ENCODE data around the gene ASCL3.

Gene ASCL3

GRCh38 chr11:8971196-8971923, 28.5 kb upstream of the ASCL3 start:
- no peaks in the 10 kb centered on the region for H3K4me1 ChIP-seq (ENCODE audit: insufficient read depth, low read length)
- no peaks in the 10 kb centered on the region for H3K9me3 ChIP-seq (ENCODE audit: low read length)
- H3K4me3 ChIP-seq (ENCODE audit: low read depth in 1 of 2, low read length in 2 of 2), result no peak overlapping the region
- H3K27ac ChIP-seq (ENCODE audit: low read depth, low read length), result no peak overlapping the region
- no peaks in the 10 kb centered on the region for H3K36me3 ChIP-seq (ENCODE audit: insufficient read depth, low read length)
- H3K27me3 ChIP-seq (ENCODE audit: control insufficient read depth in 1 of 2, insufficient read depth in 2 of 2, low read length in 2 of 2), result no peaks in the 10 kb centered on the region
- no peak overlapping the region for H3K9ac ChIP-seq (ENCODE audit: low read length)

DNA sequence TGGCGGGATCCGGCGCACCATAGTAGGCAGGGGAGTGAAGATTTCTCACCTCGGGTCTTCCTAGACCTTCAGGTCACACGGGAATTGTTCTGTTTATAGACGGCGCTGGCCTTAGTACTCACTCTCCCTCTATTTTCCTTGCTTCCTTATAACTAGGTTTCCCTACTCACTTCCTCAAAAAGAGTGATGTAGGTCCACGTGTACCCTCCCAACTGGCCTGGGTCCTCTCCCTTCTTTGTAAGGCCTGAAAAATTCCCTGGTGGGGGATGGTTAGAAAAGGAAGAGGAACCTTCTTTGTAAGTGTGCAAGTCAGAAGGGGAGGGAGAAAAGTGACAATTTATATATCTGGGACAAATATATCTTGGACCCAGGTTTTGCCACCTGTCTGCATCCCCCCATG, 24.4 kb upstream of the ASCL3 start:
- no peaks in the 10 kb centered on the region for H3K27me3 ChIP-seq (ENCODE audit: control insufficient read depth in 1 of 2, insufficient read depth in 2 of 2, low read length in 2 of 2)
- H3K36me3 ChIP-seq (ENCODE audit: insufficient read depth, low read length), result no peaks in the 10 kb centered on the region
- no peaks in the 10 kb centered on the region for H3K9me3 ChIP-seq (ENCODE audit: low read length)
- peaks cover 19% of the 10 kb centered on the region for H3K4me1 ChIP-seq (ENCODE audit: insufficient read depth, low read length)
- no peak overlapping the region for H3K4me3 ChIP-seq (ENCODE audit: low read depth in 1 of 2, low read length in 2 of 2)
- H3K9ac ChIP-seq (ENCODE audit: low read length), result no peak overlapping the region
- no peak overlapping the region for H3K27ac ChIP-seq (ENCODE audit: low read depth, low read length)

GRCh38 chr11:8964324-8965320, 21.8 kb upstream of the ASCL3 start, which contains the start of gene TMEM9B:
Gene TMEM9B (minus strand): TSS chr11:8964442. CDS start chr11:8964313, 129 bp downstream.
- H3K27me3 ChIP-seq (ENCODE audit: control insufficient read depth in 1 of 2, insufficient read depth in 2 of 2, low read length in 2 of 2), result no peaks in the 10 kb centered on the region
- peak within 1 kb of the TSS; percentile 95 for H3K27ac ChIP-seq (ENCODE audit: low read depth, low read length)
- H3K4me1 ChIP-seq (ENCODE audit: insufficient read depth, low read length), result peaks cover 23% of the 10 kb centered on the region
- H3K36me3 ChIP-seq (ENCODE audit: insufficient read depth, low read length), result no peaks in the 10 kb centered on the region
- H3K9me3 ChIP-seq (ENCODE audit: low read length), result no peaks in the 10 kb centered on the region
- peak within 1 kb of the TSS; percentile 74 for H3K9ac ChIP-seq (ENCODE audit: low read length)
- H3K4me3 ChIP-seq (ENCODE audit: low read depth in 1 of 2, low read length in 2 of 2), result peak within 1 kb of the TSS; percentile 82 to 96

- peaks cover 29% of the 10 kb centered on the region for H3K4me1 ChIP-seq (ENCODE audit: insufficient read depth, low read length)
- peak overlapping the region; percentile 71 for H3K9ac ChIP-seq (ENCODE audit: low read length)
- no peaks in the 10 kb centered on the region for H3K27me3 ChIP-seq (ENCODE audit: control insufficient read depth in 1 of 2, insufficient read depth in 2 of 2, low read length in 2 of 2)
- H3K36me3 ChIP-seq (ENCODE audit: insufficient read depth, low read length), result no peaks in the 10 kb centered on the region
- H3K4me3 ChIP-seq (ENCODE audit: low read depth in 1 of 2, low read length in 2 of 2), result peak overlapping the region; percentile 82 to 96
- peak overlapping the region; percentile 95 for H3K27ac ChIP-seq (ENCODE audit: low read depth, low read length)
- no peaks in the 10 kb centered on the region for H3K9me3 ChIP-seq (ENCODE audit: low read length)
Measured at GRCh38 chr11:8963569-8964323, 20.9 kb upstream of the ASCL3 start.

DNA sequence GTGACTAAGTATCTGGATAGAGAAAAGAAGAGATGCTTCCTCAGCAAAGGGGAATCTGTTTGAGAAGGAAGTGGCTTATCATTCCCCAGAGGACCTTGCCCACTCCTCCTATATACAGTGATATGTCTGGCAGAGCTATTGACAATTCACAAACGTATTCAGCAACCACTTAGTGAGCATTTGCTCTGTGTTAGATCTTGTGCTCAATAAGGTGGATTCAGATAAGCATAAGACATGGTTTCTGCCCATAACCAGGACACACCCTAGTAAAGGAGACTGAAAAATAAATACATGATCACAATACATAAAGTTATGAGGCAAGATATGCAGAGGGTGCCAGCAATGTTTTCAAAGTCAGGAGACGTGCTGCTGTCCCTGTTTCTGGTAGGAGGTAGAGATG, 20.0 kb upstream of the ASCL3 start:
- Histone ChIP-seq H3K4me3 (ENCODE audit: low read depth in 1 of 2, low read length in 2 of 2) (no peak overlapping the region), H3K9me3 (ENCODE audit: low read length) (no peaks in the 10 kb centered on the region), H3K9ac (ENCODE audit: low read length) (no peak overlapping the region), H3K36me3 (ENCODE audit: insufficient read depth, low read length) (no peaks in the 10 kb centered on the region), H3K27me3 (ENCODE audit: control insufficient read depth in 1 of 2, insufficient read depth in 2 of 2, low read length in 2 of 2) (no peaks in the 10 kb centered on the region), H3K27ac (ENCODE audit: low read depth, low read length) (no peak overlapping the region), H3K4me1 (ENCODE audit: insufficient read depth, low read length) (peaks cover 29% of the 10 kb centered on the region)

DNA sequence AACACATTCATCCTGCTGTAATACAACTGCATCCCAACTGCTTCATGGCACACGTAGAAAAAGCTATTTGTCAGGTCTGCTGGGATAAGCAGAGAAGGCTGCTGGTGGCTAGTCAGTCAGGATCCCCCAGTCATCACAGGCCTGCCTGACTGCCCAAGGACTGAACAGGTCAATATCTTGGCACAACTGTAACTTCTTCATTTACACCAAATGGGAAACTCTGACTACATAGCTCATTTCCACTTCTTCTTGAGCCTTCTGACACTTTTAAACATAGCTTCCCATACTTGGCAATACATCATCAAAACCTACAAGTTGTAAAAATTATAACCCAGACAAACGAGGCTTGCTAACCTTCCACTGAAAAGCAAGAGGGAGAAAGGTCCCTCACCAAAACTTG, 18.6 kb upstream of the ASCL3 start:
- H3K27ac ChIP-seq (ENCODE audit: low read depth, low read length), result no peak overlapping the region
- H3K36me3 ChIP-seq (ENCODE audit: insufficient read depth, low read length), result peaks cover 6% of the 10 kb centered on the region
- no peaks in the 10 kb centered on the region for H3K9me3 ChIP-seq (ENCODE audit: low read length)
- H3K9ac ChIP-seq (ENCODE audit: low read length), result peak overlapping the region; percentile 2
- no peak overlapping the region for H3K4me3 ChIP-seq (ENCODE audit: low read depth in 1 of 2, low read length in 2 of 2)
- H3K4me1 ChIP-seq (ENCODE audit: insufficient read depth, low read length), result peaks cover 29% of the 10 kb centered on the region
- H3K27me3 ChIP-seq (ENCODE audit: control insufficient read depth in 1 of 2, insufficient read depth in 2 of 2, low read length in 2 of 2), result no peaks in the 10 kb centered on the region

- Histone ChIP-seq H3K9ac (ENCODE audit: low read length) (no peak overlapping the region), H3K36me3 (ENCODE audit: insufficient read depth, low read length) (peaks cover 14% of the 10 kb centered on the region), H3K4me3 (ENCODE audit: low read depth in 1 of 2, low read length in 2 of 2) (no peak overlapping the region), H3K27ac (ENCODE audit: low read depth, low read length) (peak overlapping the region; percentile 52), H3K9me3 (ENCODE audit: low read length) (no peaks in the 10 kb centered on the region), H3K27me3 (ENCODE audit: control insufficient read depth in 1 of 2, insufficient read depth in 2 of 2, low read length in 2 of 2) (no peaks in the 10 kb centered on the region), H3K4me1 (ENCODE audit: insufficient read depth, low read length) (peaks cover 25% of the 10 kb centered on the region)
Measured at GRCh38 chr11:8959546-8960166, 16.8 kb upstream of the ASCL3 start.

DNA sequence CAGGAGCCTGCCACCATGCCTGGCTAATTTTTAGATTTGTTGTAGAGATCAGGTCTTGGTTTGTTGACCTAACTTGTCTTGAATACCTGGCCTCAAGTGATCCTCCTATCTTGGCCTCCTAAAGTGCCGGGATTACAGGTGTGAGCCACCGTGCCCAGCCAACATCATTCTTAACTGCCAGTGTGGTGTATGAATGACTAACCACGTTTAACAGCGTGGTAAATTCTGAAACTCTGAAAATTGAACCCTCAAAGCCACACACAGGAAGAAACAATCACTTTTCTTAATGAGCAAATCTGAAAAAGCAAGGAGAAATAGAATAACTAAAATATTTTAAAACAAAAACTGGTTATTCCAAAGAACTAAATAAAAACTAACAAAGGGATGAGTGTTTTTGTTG, 14.0 kb upstream of the ASCL3 start:
- Histone ChIP-seq H3K9ac (ENCODE audit: low read length) (no peak overlapping the region), H3K4me3 (ENCODE audit: low read depth in 1 of 2, low read length in 2 of 2) (no peak overlapping the region), H3K36me3 (ENCODE audit: insufficient read depth, low read length) (peaks cover 29% of the 10 kb centered on the region)

DNA sequence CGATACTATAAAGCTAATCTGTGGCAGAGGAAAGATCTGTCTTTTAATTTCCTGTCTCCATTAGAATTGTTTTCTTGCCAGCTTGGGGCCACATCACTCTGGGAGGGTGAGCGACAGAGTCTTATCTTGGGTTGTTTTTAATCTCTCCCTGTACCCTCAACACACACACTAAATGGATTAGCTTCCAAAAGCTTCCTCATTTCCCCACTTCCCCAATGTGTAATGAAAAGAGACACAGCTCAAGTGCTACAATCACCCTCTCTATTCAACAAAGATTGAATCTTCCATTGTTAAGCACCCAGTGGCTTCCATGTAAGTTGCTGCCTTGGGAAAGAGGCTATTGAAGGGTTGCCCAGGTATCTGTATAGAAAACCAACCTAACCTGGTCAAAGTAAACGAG, 6.1 kb upstream of the ASCL3 start:
- no peak overlapping the region for H3K27ac ChIP-seq (ENCODE audit: low read depth, low read length)
- H3K4me3 ChIP-seq (ENCODE audit: low read depth in 1 of 2, low read length in 2 of 2), result no peak overlapping the region
- H3K27me3 ChIP-seq (ENCODE audit: control insufficient read depth in 1 of 2, insufficient read depth in 2 of 2, low read length in 2 of 2), result no peaks in the 10 kb centered on the region
- no peaks in the 10 kb centered on the region for H3K9me3 ChIP-seq (ENCODE audit: low read length)
- H3K36me3 ChIP-seq (ENCODE audit: insufficient read depth, low read length), result peaks cover 40% of the 10 kb centered on the region
- no peaks in the 10 kb centered on the region for H3K4me1 ChIP-seq (ENCODE audit: insufficient read depth, low read length)
- H3K9ac ChIP-seq (ENCODE audit: low read length), result no peak overlapping the region

More for the DNA sequence above, 14.0 kb upstream of the ASCL3 start:
- no peaks in the 10 kb centered on the region for H3K27me3 ChIP-seq (ENCODE audit: control insufficient read depth in 1 of 2, insufficient read depth in 2 of 2, low read length in 2 of 2)
- no peak overlapping the region for H3K27ac ChIP-seq (ENCODE audit: low read depth, low read length)
- H3K9me3 ChIP-seq (ENCODE audit: low read length), result no peaks in the 10 kb centered on the region
- H3K4me1 ChIP-seq (ENCODE audit: insufficient read depth, low read length), result peaks cover 10% of the 10 kb centered on the region

GRCh38 chr11:8947230-8947943, 4.6 kb upstream of the ASCL3 start:
- Histone ChIP-seq H3K9me3 (ENCODE audit: low read length) (no peaks in the 10 kb centered on the region), H3K27me3 (ENCODE audit: control insufficient read depth in 1 of 2, insufficient read depth in 2 of 2, low read length in 2 of 2) (no peaks in the 10 kb centered on the region), H3K36me3 (ENCODE audit: insufficient read depth, low read length) (peaks cover 31% of the 10 kb centered on the region), H3K4me1 (ENCODE audit: insufficient read depth, low read length) (no peaks in the 10 kb centered on the region), H3K27ac (ENCODE audit: low read depth, low read length) (no peak overlapping the region), H3K9ac (ENCODE audit: low read length) (no peak overlapping the region), H3K4me3 (ENCODE audit: low read depth in 1 of 2, low read length in 2 of 2) (no peak overlapping the region)

Measured in muscle layer of colon (tissue), 2 donors.